GM12878 (cell line): Measurements from ENCODE around the gene KMT2B. TPM values are rescaled to one million over a fixed set of nuclear protein-coding genes. Genes with fewer than 3 reads are reported as not detected.

Experiments used
- ATAC-seq: fragments of 200-7000 bp; cut with Tn5 transposase; 3 replicates; pipeline ENCODE4 v1.9.1; 2020; ENCODE audit warnings: mild to moderate bottlenecking, moderate library complexity
- BruUV-seq: library from RNA; stranded (reverse); fragments of 400-500 nt; replicated peaks from 2 replicates; lab custom pipeline; 2021; lab: Mats Ljungman, UMichigan
- CTCF ChIA-PET: fragments of 300-600 bp; sonication (Branson Sonifier 250); formaldehyde crosslinking; extraction: SDS; loops from one replicate; lab custom pipeline; 2021; ENCODE audit warnings: inconsistent platforms; lab: Yijun Ruan, JAX
- POLR2A ChIA-PET: fragments of 350-600 bp; formaldehyde crosslinking; extraction: SDS; loops from one replicate; lab custom pipeline; 2021; ENCODE audit warnings: inconsistent platforms; lab: Charles Lee
- RAD21 ChIA-PET: fragments of 300-600 bp; sonication (Branson Sonifier 250); formaldehyde crosslinking; loops from one replicate; lab custom pipeline; 2023; ENCODE audit warnings: antibody characterized with exemption; ENCODE audit not compliant: unreplicated experiment; lab: Charles Lee
- SMC1A ChIA-PET: fragments of 300-600 bp; sonication (Branson Sonifier 250); formaldehyde crosslinking; loops from one replicate; lab custom pipeline; 2023; ENCODE audit not compliant: unreplicated experiment, uncharacterized antibody; lab: Charles Lee
- DNase-seq: peaks from one replicate; pipeline ENCODE4 v3.0.0-alpha.2; 2011; ENCODE audit warnings: low read depth, low spot score
- FAIRE-seq: peaks from 3 replicates; lab custom pipeline; 2011; peaks lifted over from hg19 to GRCh38; lab: Jason Lieb, UNC
- H2AFZ ChIP-seq: 2 replicates; pipeline ENCODE4 v1.6.0; 2011; ENCODE audit warnings: low read depth, low read length, control low read depth; ENCODE audit not compliant: control insufficient read depth
- H3K27ac ChIP-seq: 2 replicates; pipeline ENCODE4 v1.5.1; 2011; ENCODE audit warnings: control low read depth; ENCODE audit not compliant: control insufficient read depth, insufficient read depth
- H3K27me3 ChIP-seq, 2 experiments: replicated peaks in 1 of 2; 2 replicates each; pipeline versions ENCODE4 v1.6.0 to v1.6.1; 2011; ENCODE audit warnings: low read length in 1 of 2; ENCODE audit not compliant: control insufficient read depth in 2 of 2, insufficient read depth in 2 of 2
- H3K36me3 ChIP-seq, 2 experiments: 2 replicates each; pipeline ENCODE4 v1.5.1; 2011; ENCODE audit warnings: low read length in 1 of 2; ENCODE audit not compliant: control insufficient read depth in 2 of 2, insufficient read depth in 2 of 2
- H3K4me1 ChIP-seq: 2 replicates; pipeline ENCODE4 v1.6.1; 2011; ENCODE audit warnings: mild to moderate bottlenecking, low read length, moderate library complexity, mixed read lengths; ENCODE audit not compliant: control insufficient read depth, insufficient read depth
- H3K4me2 ChIP-seq: 2 replicates; pipeline ENCODE4 v1.6.0; 2011; ENCODE audit warnings: control low read depth; ENCODE audit not compliant: control insufficient read depth, insufficient read depth
- H3K4me3 ChIP-seq: fragments of 200-600 bp; sonication (generic); 2 replicates; pipeline ENCODE4 v1.5.1; 2016
- H3K79me2 ChIP-seq: 2 replicates; pipeline ENCODE4 v1.6.0; 2011; ENCODE audit warnings: low read length; ENCODE audit not compliant: control insufficient read depth, insufficient read depth
- H3K9ac ChIP-seq: 2 replicates; pipeline ENCODE4 v1.8.0; 2011; ENCODE audit warnings: low read length, control low read depth, mixed read lengths; ENCODE audit not compliant: control insufficient read depth, insufficient read depth
- H3K9me3 ChIP-seq: replicated peaks from 3 replicates; pipeline ENCODE4 v1.5.1; 2011; ENCODE audit warnings: mild to moderate bottlenecking, low read length; ENCODE audit not compliant: control insufficient read depth, insufficient read depth
- H4K20me1 ChIP-seq: 2 replicates; pipeline ENCODE4 v1.6.0; 2011; ENCODE audit not compliant: control insufficient read depth, insufficient read depth
- CREB1 ChIP-seq: IDR thresholded peaks from 2 replicates; pipeline ENCODE4 v1.6.1; 2012; ENCODE audit warnings: low read depth, mild to moderate bottlenecking, inconsistent platforms
- GATAD2B ChIP-seq: fragments of 450-650 bp; conservative IDR thresholded peaks from 2 replicates; pipeline ENCODE4 v1.6.1; 2017; ENCODE audit warnings: low read depth, mild to moderate bottlenecking, moderate library complexity
- HCFC1 ChIP-seq: fragments of 150-350 bp; IDR thresholded peaks from 2 replicates; pipeline ENCODE4 v1.6.1; 2014; ENCODE audit warnings: low read length
- NBN ChIP-seq: fragments of 450-650 bp; IDR thresholded peaks from 2 replicates; pipeline ENCODE4 v1.6.1; 2016
- SMC3 ChIP-seq: IDR thresholded peaks from 2 replicates; pipeline ENCODE4 v1.6.1; 2011; ENCODE audit warnings: low read length, improper control_type of control experiment, borderline replicate concordance
- YBX1 ChIP-seq: fragments of 450-650 bp; IDR thresholded peaks from 2 replicates; pipeline ENCODE4 v1.6.1; 2016; ENCODE audit warnings: antibody characterized with exemption
- WGBS: methylation state at CpG from one replicate; pipeline ENCODE4 v1.1.6; 2016; ENCODE audit warnings: low lambda C conversion rate; ENCODE audit not compliant: insufficient replicate concordance, insufficient coverage; ENCODE audit errors: missing lambda C conversion rate; 5-methylcytosine and 5-hydroxymethylcytosine counted together
- in situ Hi-C: fragments of 300-500 bp; cut with MboI; formaldehyde crosslinking; loops from 9 replicates; pipeline ENCODE4 v1.14.3; 2018; ENCODE audit warnings: mixed read lengths
- intact Hi-C: fragments of 100-400 bp; cut with micrococcal nuclease; formaldehyde crosslinking; loops from one replicate; pipeline ENCODE4 v1.14.2; 2022; ENCODE audit not compliant: unreplicated experiment
- polyA plus RNA-seq, 11 experiments: library from polyadenylated mRNA; depleted of rRNA in 4 of 11; unstranded in 6 of 11; stranded (reverse) in 5 of 11; fragments of >200 nt; fragmentation: Nextera tagmentation in 4 of 11; fragmentation: Illumina TruSeq in 1 of 11; extraction: Ambion mirVana in 4 of 11; extraction: Trizol in 1 of 11; gene quantifications; 1 replicate in 1 of 11; 2 replicates in 10 of 11; pipeline versions ENCODE4 v1.2.1 to v1.2.3, GENCODE V29; 2011 to 2016; ENCODE audit warnings: inconsistent platforms in 2 of 11, missing spikeins in 2 of 11, low read depth in 1 of 11
- total RNA-seq, 4 experiments: library from RNA; depleted of rRNA in 3 of 4; stranded (reverse); fragments of >200 nt in 3 of 4; fragmentation: Illumina TruSeq in 1 of 4; extraction: Trizol in 1 of 4; gene quantifications; 2 replicates each; pipeline versions ENCODE4 v1.2.1 to v1.2.3, GENCODE V29; 2013 to 2021
- TF ChIP-seq, protein P1 (sequence below): IDR thresholded peaks from 2 replicates; pipeline ENCODE4 v1.6.1; 2012; ENCODE audit warnings: low read length, inconsistent platforms
- TF ChIP-seq, protein P2 (sequence below): fragments of 450-650 bp; IDR thresholded peaks from 2 replicates; pipeline ENCODE4 v1.6.1; 2018; ENCODE audit warnings: borderline replicate concordance, mild to moderate bottlenecking; ENCODE audit not compliant: partially characterized antibody
- TF ChIP-seq, protein P3 (sequence below), 3 experiments: IDR thresholded peaks in 2 of 3; conservative IDR thresholded peaks in 1 of 3; 2 replicates each; pipeline ENCODE4 v1.5.1; 2011; ENCODE audit warnings: low read depth in 3 of 3, low read length in 3 of 3, mild to moderate bottlenecking in 3 of 3, control low read depth in 2 of 3, moderate library complexity in 2 of 3, inconsistent platforms in 1 of 3, mixed read lengths in 1 of 3; ENCODE audit not compliant: control insufficient read depth in 2 of 3, insufficient read depth in 1 of 3; ENCODE audit errors: extremely low read depth in 1 of 3
- TF ChIP-seq, protein P4 (sequence below): fragments of 450-650 bp; IDR thresholded peaks from 2 replicates; pipeline ENCODE4 v1.6.1; 2017; ENCODE audit warnings: mild to moderate bottlenecking, moderate library complexity

The KMT2B gene
- total and polyA plus RNA-seq, 10 of the 15 experiments (the other 5 are each of a cell fraction or from before 2014, with no cell fraction given): 0.71 to 35.6 (median 6.0) TPM

DNA sequence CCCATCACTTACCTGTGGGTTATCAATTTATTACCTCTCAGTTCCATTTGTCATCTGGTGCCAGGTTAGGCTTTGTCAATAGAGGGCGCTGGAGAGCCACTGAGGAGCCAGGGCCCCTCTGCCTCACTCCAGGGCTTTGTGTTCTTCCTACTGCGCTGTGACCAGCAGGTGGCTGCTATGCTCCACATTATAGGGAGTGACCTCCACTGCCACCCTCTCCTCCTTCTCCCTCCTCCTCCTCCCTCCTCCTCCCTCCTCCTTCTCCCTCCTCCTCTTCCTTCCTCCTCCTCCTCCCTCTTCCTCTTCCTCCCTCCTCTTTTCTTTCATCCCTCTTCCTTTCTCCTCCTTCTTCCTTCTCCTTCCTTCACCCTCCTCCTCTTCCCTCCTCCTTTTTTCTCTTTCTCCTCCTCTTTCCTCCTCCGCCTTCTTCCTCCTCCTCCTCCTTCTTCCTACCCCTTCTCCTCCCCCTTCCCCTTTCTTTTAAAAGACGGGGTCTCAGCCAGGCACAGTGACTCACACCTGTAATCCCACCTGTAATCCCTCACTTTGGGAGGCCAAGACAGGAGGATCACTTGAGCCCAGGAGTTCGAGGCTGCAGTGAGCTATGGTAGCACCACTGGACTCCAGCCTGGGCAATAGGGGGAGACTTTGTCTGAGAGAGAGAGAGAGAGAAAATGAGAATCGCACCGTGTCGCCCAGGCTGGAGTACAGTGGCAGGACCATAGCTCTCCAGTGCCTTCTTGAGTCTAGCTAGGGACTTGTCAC is 23.8 kb upstream of the KMT2B start:
- in situ Hi-C loops (no loop called here), intact Hi-C loops (loop anchor here (1.0 to 5.0 kb wide), 5 partner anchors 23 to 237 kb away; no protein-coding TSS in a partner anchor)
- Histone ChIP-seq H3K4me3 (no peak overlapping the region), H2AFZ (no peak overlapping the region), H3K9me3 (no peaks in the 10 kb centered on the region; the same call in 2 of the 3 replicates), H3K36me3 (no peaks in the 10 kb centered on the region), H3K79me2 (no peaks in the 10 kb centered on the region), H4K20me1 (no peaks in the 10 kb centered on the region), H3K9ac (no peak overlapping the region), H3K27ac (peak overlapping the region; percentile 43; the same call in 1 of the 2 replicates), H3K4me2 (no peak overlapping the region), H3K27me3 (no peaks in the 10 kb centered on the region), H3K4me1 (peaks cover 18% of the 10 kb centered on the region)
- ATAC-seq (peak; percentile 95), DNase-seq (peak; percentile 79), FAIRE-seq (peak; percentile 83)
- ChIA-PET POLR2A (interaction anchor here (0.8 to 11.9 kb wide), 10 partner anchors 9 to 237 kb away, joined by 3 to 516 read pairs (median 5); partner anchors contain the start of genes LIN37, PSENEN and U2AF1L4), SMC1A (interaction anchor here (0.5 to 12.3 kb wide), 25 partner anchors 9 to 237 kb away, joined by 3 to 375 read pairs (median 5); partner anchors contain the start of genes COX6B1, IGFLR1, LIN37 and PSENEN), RAD21 (interaction anchor here (0.7 to 11.0 kb wide), 21 partner anchors 9 to 238 kb away, joined by 3 to 430 read pairs (median 5); partner anchors contain the start of genes COX6B1, IGFLR1, LIN37 and NFKBID), CTCF (interaction anchor here (0.6 to 7.8 kb wide), 32 partner anchors 9 to 237 kb away, joined by 3 to 271 read pairs (median 6); partner anchors contain the start of genes COX6B1, IGFLR1, LIN37 and PSENEN)
- 17% methylated on average over 8 of the region's 8 CpGs for WGBS
- BruUV-seq: no TSS peak
- TF ChIP-seq, protein P1, sequence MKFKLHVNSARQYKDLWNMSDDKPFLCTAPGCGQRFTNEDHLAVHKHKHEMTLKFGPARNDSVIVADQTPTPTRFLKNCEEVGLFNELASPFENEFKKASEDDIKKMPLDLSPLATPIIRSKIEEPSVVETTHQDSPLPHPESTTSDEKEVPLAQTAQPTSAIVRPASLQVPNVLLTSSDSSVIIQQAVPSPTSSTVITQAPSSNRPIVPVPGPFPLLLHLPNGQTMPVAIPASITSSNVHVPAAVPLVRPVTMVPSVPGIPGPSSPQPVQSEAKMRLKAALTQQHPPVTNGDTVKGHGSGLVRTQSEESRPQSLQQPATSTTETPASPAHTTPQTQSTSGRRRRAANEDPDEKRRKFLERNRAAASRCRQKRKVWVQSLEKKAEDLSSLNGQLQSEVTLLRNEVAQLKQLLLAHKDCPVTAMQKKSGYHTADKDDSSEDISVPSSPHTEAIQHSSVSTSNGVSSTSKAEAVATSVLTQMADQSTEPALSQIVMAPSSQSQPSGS: no peak
- TF ChIP-seq, protein P2, sequence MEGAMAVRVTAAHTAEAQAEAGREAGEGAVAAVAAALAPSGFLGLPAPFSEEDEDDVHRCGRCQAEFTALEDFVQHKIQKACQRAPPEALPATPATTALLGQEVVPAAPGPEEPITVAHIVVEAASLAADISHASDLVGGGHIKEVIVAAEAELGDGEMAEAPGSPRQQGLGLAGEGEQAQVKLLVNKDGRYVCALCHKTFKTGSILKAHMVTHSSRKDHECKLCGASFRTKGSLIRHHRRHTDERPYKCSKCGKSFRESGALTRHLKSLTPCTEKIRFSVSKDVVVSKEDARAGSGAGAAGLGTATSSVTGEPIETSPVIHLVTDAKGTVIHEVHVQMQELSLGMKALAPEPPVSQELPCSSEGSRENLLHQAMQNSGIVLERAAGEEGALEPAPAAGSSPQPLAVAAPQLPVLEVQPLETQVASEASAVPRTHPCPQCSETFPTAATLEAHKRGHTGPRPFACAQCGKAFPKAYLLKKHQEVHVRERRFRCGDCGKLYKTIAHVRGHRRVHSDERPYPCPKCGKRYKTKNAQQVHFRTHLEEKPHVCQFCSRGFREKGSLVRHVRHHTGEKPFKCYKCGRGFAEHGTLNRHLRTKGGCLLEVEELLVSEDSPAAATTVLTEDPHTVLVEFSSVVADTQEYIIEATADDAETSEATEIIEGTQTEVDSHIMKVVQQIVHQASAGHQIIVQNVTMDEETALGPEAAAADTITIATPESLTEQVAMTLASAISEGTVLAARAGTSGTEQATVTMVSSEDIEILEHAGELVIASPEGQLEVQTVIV: peak; percentile 51
- TF ChIP-seq CREB1 (peak; percentile 52; the same call in 1 of the 2 replicates), HCFC1 (peak; percentile 43; the same call in 1 of the 2 replicates), NBN (peak; percentile 95), GATAD2B (0 out of 2 replicates have a peak, but pooled peaks have one; percentile 15), YBX1 (0 out of 2 replicates have a peak, but pooled peaks have one; percentile 77), SMC3 (peak; percentile 100)
- TF ChIP-seq, protein P3, sequence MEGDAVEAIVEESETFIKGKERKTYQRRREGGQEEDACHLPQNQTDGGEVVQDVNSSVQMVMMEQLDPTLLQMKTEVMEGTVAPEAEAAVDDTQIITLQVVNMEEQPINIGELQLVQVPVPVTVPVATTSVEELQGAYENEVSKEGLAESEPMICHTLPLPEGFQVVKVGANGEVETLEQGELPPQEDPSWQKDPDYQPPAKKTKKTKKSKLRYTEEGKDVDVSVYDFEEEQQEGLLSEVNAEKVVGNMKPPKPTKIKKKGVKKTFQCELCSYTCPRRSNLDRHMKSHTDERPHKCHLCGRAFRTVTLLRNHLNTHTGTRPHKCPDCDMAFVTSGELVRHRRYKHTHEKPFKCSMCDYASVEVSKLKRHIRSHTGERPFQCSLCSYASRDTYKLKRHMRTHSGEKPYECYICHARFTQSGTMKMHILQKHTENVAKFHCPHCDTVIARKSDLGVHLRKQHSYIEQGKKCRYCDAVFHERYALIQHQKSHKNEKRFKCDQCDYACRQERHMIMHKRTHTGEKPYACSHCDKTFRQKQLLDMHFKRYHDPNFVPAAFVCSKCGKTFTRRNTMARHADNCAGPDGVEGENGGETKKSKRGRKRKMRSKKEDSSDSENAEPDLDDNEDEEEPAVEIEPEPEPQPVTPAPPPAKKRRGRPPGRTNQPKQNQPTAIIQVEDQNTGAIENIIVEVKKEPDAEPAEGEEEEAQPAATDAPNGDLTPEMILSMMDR (IDR thresholded peaks at IDR 0.05 in 2 of 3, conservative IDR thresholded peaks at IDR 0.05 in 1 of 3; ENCODE audit: control insufficient read depth in 2 of 3, extremely low read depth in 1 of 3, insufficient read depth in 1 of 3, low read depth in 3 of 3, low read length in 3 of 3): peak; percentile 99
- TF ChIP-seq, protein P4, sequence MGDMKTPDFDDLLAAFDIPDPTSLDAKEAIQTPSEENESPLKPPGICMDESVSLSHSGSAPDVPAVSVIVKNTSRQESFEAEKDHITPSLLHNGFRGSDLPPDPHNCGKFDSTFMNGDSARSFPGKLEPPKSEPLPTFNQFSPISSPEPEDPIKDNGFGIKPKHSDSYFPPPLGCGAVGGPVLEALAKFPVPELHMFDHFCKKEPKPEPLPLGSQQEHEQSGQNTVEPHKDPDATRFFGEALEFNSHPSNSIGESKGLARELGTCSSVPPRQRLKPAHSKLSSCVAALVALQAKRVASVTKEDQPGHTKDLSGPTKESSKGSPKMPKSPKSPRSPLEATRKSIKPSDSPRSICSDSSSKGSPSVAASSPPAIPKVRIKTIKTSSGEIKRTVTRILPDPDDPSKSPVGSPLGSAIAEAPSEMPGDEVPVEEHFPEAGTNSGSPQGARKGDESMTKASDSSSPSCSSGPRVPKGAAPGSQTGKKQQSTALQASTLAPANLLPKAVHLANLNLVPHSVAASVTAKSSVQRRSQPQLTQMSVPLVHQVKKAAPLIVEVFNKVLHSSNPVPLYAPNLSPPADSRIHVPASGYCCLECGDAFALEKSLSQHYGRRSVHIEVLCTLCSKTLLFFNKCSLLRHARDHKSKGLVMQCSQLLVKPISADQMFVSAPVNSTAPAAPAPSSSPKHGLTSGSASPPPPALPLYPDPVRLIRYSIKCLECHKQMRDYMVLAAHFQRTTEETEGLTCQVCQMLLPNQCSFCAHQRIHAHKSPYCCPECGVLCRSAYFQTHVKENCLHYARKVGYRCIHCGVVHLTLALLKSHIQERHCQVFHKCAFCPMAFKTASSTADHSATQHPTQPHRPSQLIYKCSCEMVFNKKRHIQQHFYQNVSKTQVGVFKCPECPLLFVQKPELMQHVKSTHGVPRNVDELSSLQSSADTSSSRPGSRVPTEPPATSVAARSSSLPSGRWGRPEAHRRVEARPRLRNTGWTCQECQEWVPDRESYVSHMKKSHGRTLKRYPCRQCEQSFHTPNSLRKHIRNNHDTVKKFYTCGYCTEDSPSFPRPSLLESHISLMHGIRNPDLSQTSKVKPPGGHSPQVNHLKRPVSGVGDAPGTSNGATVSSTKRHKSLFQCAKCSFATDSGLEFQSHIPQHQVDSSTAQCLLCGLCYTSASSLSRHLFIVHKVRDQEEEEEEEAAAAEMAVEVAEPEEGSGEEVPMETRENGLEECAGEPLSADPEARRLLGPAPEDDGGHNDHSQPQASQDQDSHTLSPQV: peak; percentile 89
